PFSK-1 (cell line): ENCODE measurements around the gene PRKAB2. TPM values are rescaled to one million over a fixed set of nuclear protein-coding genes. Genes with fewer than 3 reads are reported as not detected.

Experiments used
- FOXP2 ChIP-seq: optimal IDR thresholded peaks from 2 replicates; pipeline ENCODE3; 2011; ENCODE audit warnings: borderline replicate concordance, control low read depth, inconsistent platforms; ENCODE audit not compliant: insufficient read depth; ENCODE audit errors: extremely low read length, extremely low read depth
- POLR2AphosphoS5 ChIP-seq: IDR thresholded peaks from 2 replicates; pipeline ENCODE4 v1.6.1; 2012; ENCODE audit warnings: low read depth, mild to moderate bottlenecking, control low read depth, low read length, moderate library complexity
- SIN3A ChIP-seq: IDR thresholded peaks from 2 replicates; pipeline ENCODE4 v1.6.1; 2012; ENCODE audit warnings: mild to moderate bottlenecking, low read length, moderate library complexity, borderline replicate concordance; ENCODE audit not compliant: insufficient read depth
- TAF1 ChIP-seq: IDR thresholded peaks from 2 replicates; pipeline ENCODE4 v1.6.1; 2012; ENCODE audit warnings: low read length, control low read depth, borderline replicate concordance; ENCODE audit not compliant: insufficient read depth
- polyA plus RNA-seq: library from polyadenylated mRNA; unstranded; fragments of >200 nt; gene quantifications from one replicate; pipeline ENCODE4 v1.2.1, GENCODE V29; 2012; ENCODE audit warnings: low read depth, missing spikeins; ENCODE audit not compliant: insufficient read length
- TF ChIP-seq, protein P1 (sequence below), 2 experiments: IDR thresholded peaks; 2 replicates each; pipeline versions ENCODE4 v1.6.1 to v1.8.0; 2011 to 2012; ENCODE audit warnings: low read depth in 2 of 2, low read length in 2 of 2, control low read depth in 1 of 2, inconsistent platforms in 1 of 2, mild to moderate bottlenecking in 1 of 2, moderate library complexity in 1 of 2; ENCODE audit not compliant: insufficient read depth in 1 of 2

The PRKAB2 gene, protein sequence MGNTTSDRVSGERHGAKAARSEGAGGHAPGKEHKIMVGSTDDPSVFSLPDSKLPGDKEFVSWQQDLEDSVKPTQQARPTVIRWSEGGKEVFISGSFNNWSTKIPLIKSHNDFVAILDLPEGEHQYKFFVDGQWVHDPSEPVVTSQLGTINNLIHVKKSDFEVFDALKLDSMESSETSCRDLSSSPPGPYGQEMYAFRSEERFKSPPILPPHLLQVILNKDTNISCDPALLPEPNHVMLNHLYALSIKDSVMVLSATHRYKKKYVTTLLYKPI
- polyA plus RNA-seq, result 10.9 TPM

DNA sequence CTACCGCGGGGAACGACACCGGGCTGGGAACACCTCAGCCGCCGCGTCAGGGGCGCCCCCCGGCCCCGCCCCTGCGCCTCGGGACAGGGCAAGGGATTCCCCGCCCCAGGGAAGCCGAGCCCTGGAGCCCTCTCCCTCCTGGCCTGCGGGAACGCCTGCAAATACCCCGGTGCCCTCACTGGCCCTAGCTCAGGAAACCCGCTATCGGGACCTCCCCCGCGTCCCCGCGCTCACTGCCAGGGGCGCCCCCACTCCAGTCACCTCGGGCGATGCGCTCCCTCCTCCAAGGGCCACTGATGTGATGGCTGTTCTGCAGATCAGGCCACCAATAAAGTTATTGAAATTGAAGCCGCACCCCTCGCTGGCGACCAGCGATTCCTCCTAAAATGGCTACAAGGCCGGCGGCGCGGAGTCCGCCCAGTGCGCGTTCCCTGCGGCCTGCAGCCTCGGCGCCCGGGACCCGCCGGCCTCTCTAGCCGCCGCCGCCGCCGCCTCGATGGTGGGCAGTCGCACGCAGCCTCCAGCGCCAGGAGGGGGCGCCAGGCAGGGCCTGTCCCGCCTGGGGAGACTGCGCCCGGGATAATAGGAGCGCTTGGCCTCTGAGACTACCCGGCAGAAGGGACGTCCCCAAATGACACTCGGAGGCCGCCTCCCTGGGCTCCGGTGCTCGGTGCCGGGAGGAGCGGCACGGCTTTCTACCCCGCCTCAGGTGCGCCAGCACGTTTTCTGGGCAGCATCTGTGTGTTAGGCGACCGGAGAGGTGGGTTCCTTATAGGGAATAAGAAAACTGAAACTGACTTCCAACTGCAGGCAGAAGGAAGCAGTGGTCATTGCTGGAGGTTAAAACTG is at the start of gene PRKAB2:
PRKAB2 (minus strand) TSS at position 303 of the 849 bp plus-strand sequence. CDS start 326 bp downstream, outside the sequence.
- TF ChIP-seq, protein P1, sequence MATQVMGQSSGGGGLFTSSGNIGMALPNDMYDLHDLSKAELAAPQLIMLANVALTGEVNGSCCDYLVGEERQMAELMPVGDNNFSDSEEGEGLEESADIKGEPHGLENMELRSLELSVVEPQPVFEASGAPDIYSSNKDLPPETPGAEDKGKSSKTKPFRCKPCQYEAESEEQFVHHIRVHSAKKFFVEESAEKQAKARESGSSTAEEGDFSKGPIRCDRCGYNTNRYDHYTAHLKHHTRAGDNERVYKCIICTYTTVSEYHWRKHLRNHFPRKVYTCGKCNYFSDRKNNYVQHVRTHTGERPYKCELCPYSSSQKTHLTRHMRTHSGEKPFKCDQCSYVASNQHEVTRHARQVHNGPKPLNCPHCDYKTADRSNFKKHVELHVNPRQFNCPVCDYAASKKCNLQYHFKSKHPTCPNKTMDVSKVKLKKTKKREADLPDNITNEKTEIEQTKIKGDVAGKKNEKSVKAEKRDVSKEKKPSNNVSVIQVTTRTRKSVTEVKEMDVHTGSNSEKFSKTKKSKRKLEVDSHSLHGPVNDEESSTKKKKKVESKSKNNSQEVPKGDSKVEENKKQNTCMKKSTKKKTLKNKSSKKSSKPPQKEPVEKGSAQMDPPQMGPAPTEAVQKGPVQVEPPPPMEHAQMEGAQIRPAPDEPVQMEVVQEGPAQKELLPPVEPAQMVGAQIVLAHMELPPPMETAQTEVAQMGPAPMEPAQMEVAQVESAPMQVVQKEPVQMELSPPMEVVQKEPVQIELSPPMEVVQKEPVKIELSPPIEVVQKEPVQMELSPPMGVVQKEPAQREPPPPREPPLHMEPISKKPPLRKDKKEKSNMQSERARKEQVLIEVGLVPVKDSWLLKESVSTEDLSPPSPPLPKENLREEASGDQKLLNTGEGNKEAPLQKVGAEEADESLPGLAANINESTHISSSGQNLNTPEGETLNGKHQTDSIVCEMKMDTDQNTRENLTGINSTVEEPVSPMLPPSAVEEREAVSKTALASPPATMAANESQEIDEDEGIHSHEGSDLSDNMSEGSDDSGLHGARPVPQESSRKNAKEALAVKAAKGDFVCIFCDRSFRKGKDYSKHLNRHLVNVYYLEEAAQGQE (IDR thresholded peaks at IDR 0.05; ENCODE audit: insufficient read depth in 1 of 2, low read depth in 2 of 2, low read length in 2 of 2), result peak in 1 of 2 experiments; percentile 38; a peak in 1 of 4 replicates
- TF ChIP-seq TAF1 (peak; percentile 31; the same call in 1 of the 2 replicates), SIN3A (no peak), FOXP2 (no peak), POLR2AphosphoS5 (peak; percentile 82)

DNA sequence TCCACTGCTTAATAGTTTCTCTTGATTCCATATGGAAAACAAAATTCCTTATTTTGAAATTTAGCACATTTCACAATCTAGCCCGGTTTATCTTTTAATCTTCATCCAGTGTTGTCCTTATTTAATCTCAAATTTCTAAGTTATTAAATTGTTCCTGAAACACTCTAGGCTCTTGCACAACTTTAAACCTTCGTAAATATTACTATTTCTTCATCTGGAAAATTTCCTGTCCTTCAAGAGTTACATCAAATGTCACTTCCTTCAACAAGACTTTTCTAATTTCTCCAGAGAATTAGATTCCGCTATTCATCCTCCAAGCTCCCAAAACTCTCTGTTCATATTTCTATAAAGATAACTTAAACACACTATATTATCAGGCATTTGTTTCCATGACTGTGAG is 46.3 kb upstream of the PRKAB2 start:
- TF ChIP-seq TAF1, result no peak

DNA sequence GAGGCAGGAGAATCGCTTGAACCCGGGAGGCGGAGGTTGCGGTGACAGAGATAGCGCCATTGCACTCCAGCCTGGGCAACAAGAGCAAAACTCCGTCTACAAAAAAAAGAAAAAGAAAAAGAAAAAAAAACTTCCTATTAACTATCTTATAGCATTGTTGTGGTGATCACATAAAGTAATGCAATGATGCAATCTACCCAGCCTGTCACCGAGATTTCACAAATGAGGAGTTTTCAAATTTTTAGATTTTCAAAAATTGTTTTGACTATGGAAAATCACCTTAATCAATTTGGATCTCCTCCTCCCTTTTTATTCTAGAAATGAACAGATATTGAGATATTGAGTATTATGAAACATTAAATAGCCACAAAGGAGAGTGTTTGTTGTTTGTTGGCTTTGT is 44.9 kb upstream of the PRKAB2 start:
- no peak for TF ChIP-seq POLR2AphosphoS5
- TF ChIP-seq SIN3A, result no peak
- TF ChIP-seq FOXP2, result no peak
- TF ChIP-seq TAF1, result no peak
- TF ChIP-seq, protein P1 (IDR thresholded peaks at IDR 0.05; ENCODE audit: insufficient read depth in 1 of 2, low read depth in 2 of 2, low read length in 2 of 2), result no peak

DNA sequence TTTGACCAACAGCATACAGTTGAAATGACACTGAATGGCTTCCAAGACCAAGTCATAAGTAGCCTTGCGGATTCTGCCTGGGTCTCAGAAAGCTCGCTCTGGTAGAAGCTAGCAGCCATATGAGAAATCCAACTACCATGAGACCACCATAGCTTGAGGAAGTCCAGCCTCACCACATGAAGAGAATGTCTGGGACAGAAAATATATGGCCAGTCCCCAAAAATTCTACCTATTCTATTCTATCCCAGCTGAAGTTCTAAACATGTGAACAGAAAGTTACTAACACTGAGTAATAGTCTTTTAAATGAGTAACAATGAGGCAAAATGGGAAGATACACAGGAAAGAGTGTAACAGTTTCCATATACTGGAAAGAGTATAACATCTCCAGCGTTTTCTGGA is 43.9 kb upstream of the PRKAB2 start:
- no peak for TF ChIP-seq POLR2AphosphoS5

DNA sequence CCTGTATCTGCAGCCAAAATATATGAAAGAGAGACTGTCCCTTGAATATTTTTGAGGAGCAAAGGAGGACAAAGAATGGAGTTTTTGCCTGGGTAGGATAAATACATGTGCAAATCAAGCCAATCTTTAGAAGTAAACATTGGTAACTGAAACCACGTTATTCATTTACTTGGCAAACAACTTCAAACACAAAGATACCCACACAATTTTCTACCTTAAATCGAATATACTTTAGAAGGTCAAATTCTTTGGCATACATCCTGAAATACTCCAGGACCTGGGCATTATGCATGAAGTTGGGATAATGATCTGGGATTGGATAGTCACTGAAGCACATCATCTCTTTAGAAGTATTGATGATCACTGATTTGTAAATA is 43.3 kb upstream of the PRKAB2 start:
- TF ChIP-seq, protein P1 (IDR thresholded peaks at IDR 0.05; ENCODE audit: insufficient read depth in 1 of 2, low read depth in 2 of 2, low read length in 2 of 2), result no peak
- TF ChIP-seq FOXP2, result no peak
- no peak for TF ChIP-seq SIN3A
- no peak for TF ChIP-seq TAF1
- no peak for TF ChIP-seq POLR2AphosphoS5
